Mesendoderm (in vitro differentiated cells): Measurements from ENCODE around the gene ASCL2.
"Not testable (repeated sequence)": the region's sequence is repeated elsewhere in the genome, so short reads cannot be mapped to it uniquely, and the experiment has no call there.

ENCODE experiments used
- DNase-seq: peaks from one replicate; pipeline ENCODE4 v3.0.0; 2013
- H2AK5ac ChIP-seq: 2 replicates; pipeline ENCODE4 v1.6.1; 2013; ENCODE audit warnings: low read length, inconsistent platforms
- H2BK120ac ChIP-seq: 2 replicates; pipeline ENCODE4 v1.6.1; 2013; ENCODE audit warnings: low read depth, mild to moderate bottlenecking, low read length, moderate library complexity, mixed read lengths
- H2BK15ac ChIP-seq: replicated peaks from 2 replicates; pipeline ENCODE4 v1.6.1; 2013; ENCODE audit warnings: low read depth, mild to moderate bottlenecking, moderate library complexity
- H2BK5ac ChIP-seq: 2 replicates; pipeline ENCODE4 v1.6.1; 2013; ENCODE audit warnings: low read length, inconsistent platforms
- H3K18ac ChIP-seq: 2 replicates; pipeline ENCODE4 v1.6.1; 2013; ENCODE audit warnings: mild to moderate bottlenecking, low read length, mixed read lengths
- H3K23ac ChIP-seq: one replicate; pipeline ENCODE4 v1.6.1; 2013; ENCODE audit warnings: low read length
- H3K27ac ChIP-seq: 2 replicates; pipeline ENCODE4 v1.5.1; 2013; ENCODE audit warnings: low read depth, mild to moderate bottlenecking, inconsistent platforms, low read length, moderate library complexity
- H3K27me3 ChIP-seq: 2 replicates; pipeline ENCODE4 v1.6.1; 2013; ENCODE audit warnings: low read length, control low read depth, mild to moderate bottlenecking, inconsistent platforms; ENCODE audit not compliant: insufficient read depth, poor library complexity
- H3K36me3 ChIP-seq: 2 replicates; pipeline ENCODE4 v1.6.1; 2013; ENCODE audit warnings: low read length, inconsistent platforms; ENCODE audit not compliant: control insufficient read depth, insufficient read depth
- H3K4ac ChIP-seq: one replicate; pipeline ENCODE4 v1.6.1; 2013; ENCODE audit warnings: low read depth, mild to moderate bottlenecking, low read length, moderate library complexity
- H3K4me1 ChIP-seq: 2 replicates; pipeline ENCODE4 v1.6.1; 2013; ENCODE audit warnings: low read depth, low read length, inconsistent platforms; ENCODE audit not compliant: control insufficient read depth
- H3K4me2 ChIP-seq: 2 replicates; pipeline ENCODE4 v1.6.1; 2013; ENCODE audit warnings: low read length
- H3K4me3 ChIP-seq: 2 replicates; pipeline ENCODE4 v1.5.1; 2013; ENCODE audit warnings: mild to moderate bottlenecking, low read length
- H3K56ac ChIP-seq: one replicate; pipeline ENCODE4 v1.6.1; 2013; ENCODE audit warnings: low read length
- H3K79me1 ChIP-seq: 2 replicates; pipeline ENCODE4 v1.6.1; 2013; ENCODE audit warnings: low read length, inconsistent platforms
- H3K79me2 ChIP-seq: 2 replicates; pipeline ENCODE4 v1.6.1; 2013; ENCODE audit warnings: mild to moderate bottlenecking, low read length; ENCODE audit not compliant: control insufficient read depth, insufficient read depth
- H3K9ac ChIP-seq: 2 replicates; pipeline ENCODE4 v1.6.1; 2013; ENCODE audit warnings: low read length, inconsistent platforms
- H4K5ac ChIP-seq: one replicate; pipeline ENCODE4 v1.6.1; 2013; ENCODE audit warnings: low read length
- H4K8ac ChIP-seq: one replicate; pipeline ENCODE4 v1.6.1; 2013; ENCODE audit warnings: low read depth, mild to moderate bottlenecking, control low read depth, low read length, moderate library complexity
- WGBS: extraction: QIAGEN DNeasy Blood & Tissue Kit; methylation state at CpG from one replicate; pipeline ENCODE4 v1.1.7; 2013; ENCODE audit warnings: low lambda C conversion rate, missing lambda C conversion rate; ENCODE audit not compliant: insufficient coverage; ENCODE audit errors: extremely low coverage; 5-methylcytosine and 5-hydroxymethylcytosine counted together

Gene ASCL2

DNA sequence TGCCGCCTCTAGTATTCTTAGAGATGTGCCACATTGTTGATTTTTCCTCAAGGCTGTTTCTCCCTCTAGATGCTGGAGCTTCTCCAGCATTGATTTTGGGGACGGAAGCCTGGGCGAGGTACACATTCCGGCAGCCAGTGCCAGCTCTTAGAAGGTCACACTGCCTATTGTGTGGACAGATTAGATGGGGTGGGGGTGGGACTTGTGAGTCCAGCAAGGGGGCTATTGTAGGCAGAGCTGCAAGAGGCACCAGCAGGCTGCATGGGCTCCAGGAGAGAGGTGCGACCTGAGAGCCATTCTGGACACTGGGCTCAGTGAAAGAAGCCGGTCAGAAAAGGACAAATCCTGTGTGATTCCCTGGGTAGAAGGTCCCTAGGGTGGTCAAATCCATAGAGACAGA is 19.0 kb upstream of the ASCL2 start:
- DNase-seq, result no peak
- no peak overlapping the region for H3K4me2 ChIP-seq
- H2AK5ac ChIP-seq, result no peak overlapping the region
- H3K79me1 ChIP-seq, result no peaks in the 10 kb centered on the region
- no peak overlapping the region for H3K27ac ChIP-seq
- H3K4ac ChIP-seq, result no peak overlapping the region
- no peak overlapping the region for H2BK5ac ChIP-seq
- H2BK120ac ChIP-seq, result no peak overlapping the region
- H3K9ac ChIP-seq, result no peak overlapping the region
- H3K18ac ChIP-seq, result no peak overlapping the region
- H4K5ac ChIP-seq, result no peak overlapping the region
- H2BK15ac ChIP-seq, result no peak overlapping the region
- no peak overlapping the region for H3K4me3 ChIP-seq
- H3K56ac ChIP-seq, result no peak overlapping the region
- H4K8ac ChIP-seq, result no peak overlapping the region
- H3K36me3 ChIP-seq, result no peaks in the 10 kb centered on the region
- H3K79me2 ChIP-seq, result no peaks in the 10 kb centered on the region
- no peaks in the 10 kb centered on the region for H3K27me3 ChIP-seq
- WGBS, result no CpG with 5 or more reads among the region's 6 CpGs
- H3K4me1 ChIP-seq, result no peaks in the 10 kb centered on the region
- no peak overlapping the region for H3K23ac ChIP-seq

DNA sequence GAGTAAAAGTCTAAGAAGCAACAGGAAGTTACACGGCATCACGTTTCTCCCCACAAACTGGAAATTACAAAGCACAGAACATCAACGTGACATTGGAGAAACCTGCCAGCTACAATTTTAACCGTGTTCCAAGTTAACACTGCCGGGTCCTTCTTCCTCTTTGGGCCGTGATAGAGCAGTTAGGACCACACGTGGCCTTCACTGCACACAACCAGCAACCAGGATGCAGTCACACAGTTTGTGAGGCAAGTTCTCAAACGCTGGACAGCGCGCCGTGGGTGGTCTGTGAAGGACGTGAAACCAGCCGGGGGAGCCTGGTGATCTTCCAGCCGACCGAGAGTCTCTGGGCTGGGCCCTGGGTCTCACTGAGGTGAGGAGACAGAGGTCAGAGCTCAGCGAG is 16.7 kb upstream of the ASCL2 start:
- WGBS, result no CpG with 5 or more reads among the region's 16 CpGs
- H3K27me3 ChIP-seq, result no peaks in the 10 kb centered on the region
- H3K79me1 ChIP-seq, result no peaks in the 10 kb centered on the region

GRCh38 chr11:2286350-2286749 is 16.0 kb upstream of the ASCL2 start:
- WGBS, result no CpG with 5 or more reads among the region's 13 CpGs
- not testable (repeated sequence) for H3K4me3 ChIP-seq, H3K56ac ChIP-seq, H3K9ac ChIP-seq, H4K5ac ChIP-seq, H2BK15ac ChIP-seq, H2BK5ac ChIP-seq, H3K36me3 ChIP-seq, H3K27me3 ChIP-seq, H3K23ac ChIP-seq, H2AK5ac ChIP-seq, DNase-seq, H3K79me1 ChIP-seq, H3K4me1 ChIP-seq, H3K4ac ChIP-seq, H3K79me2 ChIP-seq, H3K4me2 ChIP-seq, H2BK120ac ChIP-seq, H4K8ac ChIP-seq, H3K18ac ChIP-seq, H3K27ac ChIP-seq

More for the DNA sequence above, 16.7 kb upstream of the ASCL2 start:
- Histone ChIP-seq H3K79me2 (no peaks in the 10 kb centered on the region), H3K36me3 (no peaks in the 10 kb centered on the region), H4K8ac (no peak overlapping the region), H4K5ac (no peak overlapping the region), H3K4me3 (no peak overlapping the region), H3K27ac (no peak overlapping the region), H3K4ac (no peak overlapping the region), H3K9ac (no peak overlapping the region), H2BK120ac (no peak overlapping the region), H2BK15ac (no peak overlapping the region), H3K23ac (no peak overlapping the region), H3K56ac (no peak overlapping the region), H2AK5ac (no peak overlapping the region), H3K4me2 (no peak overlapping the region), H2BK5ac (no peak overlapping the region), H3K4me1 (no peaks in the 10 kb centered on the region), H3K18ac (no peak overlapping the region)
- no peak for DNase-seq

- Histone ChIP-seq H3K27ac (no peak overlapping the region), H3K4ac (no peak overlapping the region), H3K56ac (no peak overlapping the region), H4K8ac (no peak overlapping the region), H3K4me3 (no peak overlapping the region), H2BK5ac (no peak overlapping the region), H3K9ac (no peak overlapping the region), H3K27me3 (no peaks in the 10 kb centered on the region), H3K79me1 (no peaks in the 10 kb centered on the region), H2BK120ac (no peak overlapping the region), H3K4me2 (no peak overlapping the region), H4K5ac (no peak overlapping the region), H2AK5ac (no peak overlapping the region), H3K18ac (no peak overlapping the region), H3K23ac (no peak overlapping the region), H2BK15ac (no peak overlapping the region), H3K4me1 (no peaks in the 10 kb centered on the region), H3K36me3 (no peaks in the 10 kb centered on the region), H3K79me2 (no peaks in the 10 kb centered on the region)
- WGBS, result 100% methylated on average over 1 of the region's 2 CpGs
- DNase-seq, result no peak
Observed at GRCh38 chr11:2280208-2280607, 9.8 kb upstream of the ASCL2 start.

DNA sequence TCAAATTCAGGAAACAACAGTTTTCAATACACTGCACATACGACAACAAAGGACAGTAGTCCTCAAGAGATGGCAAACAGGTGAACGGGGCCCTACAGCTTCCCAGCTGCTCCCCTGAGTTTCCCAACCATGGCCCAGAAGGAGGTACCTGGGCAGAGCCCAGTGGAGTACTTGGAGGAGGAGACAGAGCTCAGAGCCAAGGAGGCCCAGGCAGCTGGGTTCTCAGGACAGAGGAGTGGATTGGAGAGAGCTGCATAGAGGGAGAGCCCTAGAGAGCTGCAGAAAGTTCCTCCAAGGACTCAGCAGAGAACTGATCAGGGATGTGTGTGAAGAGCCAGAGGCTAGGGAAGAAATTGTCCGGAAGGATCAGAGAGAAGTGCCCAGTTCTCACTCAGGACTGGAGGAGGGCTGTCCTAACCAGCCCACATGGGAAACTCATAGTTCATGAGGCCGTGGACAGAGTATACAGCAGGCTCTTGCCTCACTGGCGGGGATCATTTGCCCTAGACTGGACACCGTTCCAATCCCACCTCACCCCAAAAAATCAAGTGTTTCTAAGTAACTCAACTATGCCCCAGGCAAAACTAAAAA is 7.6 kb upstream of the ASCL2 start:
- Histone ChIP-seq H4K8ac (no peak overlapping the region), H3K4me1 (no peaks in the 10 kb centered on the region), H2BK15ac (no peak overlapping the region), H3K4me3 (no peak overlapping the region), H3K79me2 (no peaks in the 10 kb centered on the region), H3K9ac (no peak overlapping the region), H3K18ac (no peak overlapping the region), H4K5ac (no peak overlapping the region), H3K56ac (no peak overlapping the region), H2BK5ac (no peak overlapping the region), H2AK5ac (no peak overlapping the region), H3K27me3 (no peaks in the 10 kb centered on the region), H3K4ac (no peak overlapping the region), H3K27ac (no peak overlapping the region), H3K36me3 (no peaks in the 10 kb centered on the region), H3K23ac (no peak overlapping the region), H3K79me1 (no peaks in the 10 kb centered on the region), H3K4me2 (no peak overlapping the region), H2BK120ac (no peak overlapping the region)
- DNase-seq, result no peak
- no CpG with 5 or more reads among the region's 6 CpGs for WGBS

GRCh38 chr11:2277008-2277346 is 6.6 kb upstream of the ASCL2 start:
- H3K4me1 ChIP-seq, result no peaks in the 10 kb centered on the region
- H2BK120ac ChIP-seq, result no peak overlapping the region
- no peak overlapping the region for H3K56ac ChIP-seq
- H3K4me3 ChIP-seq, result no peak overlapping the region
- no peak overlapping the region for H2AK5ac ChIP-seq
- H3K9ac ChIP-seq, result no peak overlapping the region
- H2BK5ac ChIP-seq, result no peak overlapping the region
- WGBS, result no CpG with 5 or more reads among the region's 6 CpGs
- no peak for DNase-seq
- no peaks in the 10 kb centered on the region for H3K79me1 ChIP-seq
- no peaks in the 10 kb centered on the region for H3K36me3 ChIP-seq
- no peak overlapping the region for H3K4ac ChIP-seq
- H4K5ac ChIP-seq, result no peak overlapping the region
- H3K27ac ChIP-seq, result no peak overlapping the region
- peaks cover 4% of the 10 kb centered on the region for H3K27me3 ChIP-seq
- H2BK15ac ChIP-seq, result no peak overlapping the region
- H4K8ac ChIP-seq, result no peak overlapping the region
- H3K4me2 ChIP-seq, result no peak overlapping the region
- no peak overlapping the region for H3K23ac ChIP-seq
- no peak overlapping the region for H3K18ac ChIP-seq
- H3K79me2 ChIP-seq, result no peaks in the 10 kb centered on the region
